OCI-LY1 (cell line): Measurements from ENCODE around the gene STUM.

ENCODE experiments used
- H2AFZ ChIP-seq: fragments of 200-600 bp; sonication (generic), shearing (Covaris generic); 2 replicates; pipeline ENCODE4 v1.6.0; 2014; ENCODE audit warnings: antibody characterized with exemption, mild to moderate bottlenecking, low read length
- H3F3A ChIP-seq: fragments of 200-600 bp; sonication (generic), shearing (Covaris generic); 2 replicates; pipeline ENCODE4 v1.6.0; 2014; ENCODE audit warnings: mild to moderate bottlenecking, antibody characterized with exemption, low read length, moderate library complexity; ENCODE audit not compliant: insufficient read depth
- H3K27ac ChIP-seq: fragments of 200-600 bp; sonication (generic); 2 replicates; pipeline ENCODE4 v1.5.1; 2014; ENCODE audit warnings: low read length, mixed run types, mild to moderate bottlenecking, low read depth; ENCODE audit not compliant: poor library complexity, severe bottlenecking
- H3K27me3 ChIP-seq: fragments of 200-600 bp; sonication (generic); 2 replicates; pipeline ENCODE4 v1.6.0; 2014; ENCODE audit warnings: antibody characterized with exemption, mild to moderate bottlenecking, low read length, moderate library complexity; ENCODE audit not compliant: insufficient read depth
- H3K36me3 ChIP-seq: fragments of 200-600 bp; sonication (generic); 2 replicates; pipeline ENCODE4 v1.6.1; 2014; ENCODE audit warnings: mild to moderate bottlenecking, antibody characterized with exemption, low read length, moderate library complexity, mixed read lengths; ENCODE audit not compliant: insufficient read depth
- H3K4me1 ChIP-seq: fragments of 200-600 bp; sonication (generic); 2 replicates; pipeline ENCODE4 v1.5.1; 2014; ENCODE audit warnings: mild to moderate bottlenecking, low read length, moderate library complexity; ENCODE audit not compliant: insufficient read depth, severe bottlenecking
- H3K4me2 ChIP-seq: fragments of 200-600 bp; sonication (generic), shearing (Covaris generic); 2 replicates; pipeline ENCODE4 v1.6.1; 2014; ENCODE audit warnings: low read length
- H3K4me3 ChIP-seq: fragments of 200-600 bp; sonication (generic); 2 replicates; pipeline ENCODE4 v1.5.1; 2014; ENCODE audit warnings: low read length, low read depth, mild to moderate bottlenecking, mixed read lengths; ENCODE audit not compliant: poor library complexity, severe bottlenecking
- H3K79me2 ChIP-seq: fragments of 200-600 bp; shearing (Covaris generic); 2 replicates; pipeline ENCODE4 v1.6.1; 2016; ENCODE audit warnings: mixed run types, low read length, mixed read lengths; ENCODE audit not compliant: insufficient read depth
- H3K9ac ChIP-seq: fragments of 200-600 bp; sonication (generic), shearing (Covaris generic); 2 replicates; pipeline ENCODE4 v1.6.1; 2014; ENCODE audit warnings: mild to moderate bottlenecking, low read length, mixed read lengths
- H3K9me2 ChIP-seq: fragments of 200-600 bp; sonication (generic), shearing (Covaris generic); 2 replicates; pipeline ENCODE4 v1.6.1; 2014; ENCODE audit warnings: low read depth, mild to moderate bottlenecking, low read length, mixed read lengths
- H3K9me3 ChIP-seq: fragments of 200-600 bp; shearing (Covaris generic); 2 replicates; pipeline ENCODE4 v1.6.1; 2014; ENCODE audit warnings: low read length, mixed read lengths
- H4K20me1 ChIP-seq: fragments of 200-600 bp; sonication (generic), shearing (Covaris generic); 2 replicates; pipeline ENCODE4 v1.6.0; 2016; ENCODE audit warnings: mild to moderate bottlenecking, low read length; ENCODE audit not compliant: insufficient read depth
- EZH2 ChIP-seq: fragments of 200-600 bp; sonication (generic), shearing (Covaris generic); IDR thresholded peaks from 2 replicates; pipeline ENCODE4 v1.8.0; 2017; ENCODE audit warnings: borderline replicate concordance, mixed run types, mild to moderate bottlenecking, antibody characterized with exemption, low read length, moderate library complexity, mixed read lengths
- TF ChIP-seq, protein P1 (sequence below): fragments of 200-600 bp; sonication (generic), shearing (Covaris generic); IDR thresholded peaks from 2 replicates; pipeline ENCODE4 v1.5.1; 2017; ENCODE audit warnings: mild to moderate bottlenecking, antibody characterized with exemption, low read length, moderate library complexity, mixed read lengths

Gene STUM

DNA sequence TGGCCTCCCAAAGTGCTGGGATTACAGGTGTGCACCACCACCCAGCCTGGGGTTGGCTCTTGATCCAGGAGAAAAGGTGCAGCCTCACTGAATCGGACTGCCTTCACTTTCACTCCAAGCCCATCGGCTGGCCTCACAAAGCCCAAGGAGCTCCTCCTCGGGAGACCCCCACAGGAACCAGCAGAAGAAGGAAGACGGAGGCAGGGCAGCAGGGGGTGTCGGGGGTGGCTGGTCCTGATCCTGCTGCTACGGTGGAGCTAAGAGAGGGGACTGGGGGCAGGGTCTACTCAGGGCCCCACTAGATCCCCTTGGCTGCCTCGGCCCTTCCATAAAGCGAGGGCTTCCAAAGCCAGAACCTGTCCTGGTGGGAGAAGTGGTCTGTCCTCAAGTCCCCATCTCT, 93.9 kb downstream of the STUM start:
- Histone ChIP-seq H3K9me2 (no peaks in the 10 kb centered on the region), H4K20me1 (no peaks in the 10 kb centered on the region), H3K4me1 (peaks cover 72% of the 10 kb centered on the region), H3K27ac (peak overlapping the region; percentile 81), H3K9me3 (no peaks in the 10 kb centered on the region), H3K9ac (peak overlapping the region; percentile 24; the same call in 1 of the 2 replicates), H3K36me3 (peaks cover 81% of the 10 kb centered on the region), H2AFZ (no peak overlapping the region), H3K4me2 (no peak overlapping the region), H3K4me3 (no peak overlapping the region), H3K79me2 (no peaks in the 10 kb centered on the region), H3F3A (no peaks in the 10 kb centered on the region), H3K27me3 (no peaks in the 10 kb centered on the region)
- TF ChIP-seq EZH2, result no peak
- TF ChIP-seq, protein P1, sequence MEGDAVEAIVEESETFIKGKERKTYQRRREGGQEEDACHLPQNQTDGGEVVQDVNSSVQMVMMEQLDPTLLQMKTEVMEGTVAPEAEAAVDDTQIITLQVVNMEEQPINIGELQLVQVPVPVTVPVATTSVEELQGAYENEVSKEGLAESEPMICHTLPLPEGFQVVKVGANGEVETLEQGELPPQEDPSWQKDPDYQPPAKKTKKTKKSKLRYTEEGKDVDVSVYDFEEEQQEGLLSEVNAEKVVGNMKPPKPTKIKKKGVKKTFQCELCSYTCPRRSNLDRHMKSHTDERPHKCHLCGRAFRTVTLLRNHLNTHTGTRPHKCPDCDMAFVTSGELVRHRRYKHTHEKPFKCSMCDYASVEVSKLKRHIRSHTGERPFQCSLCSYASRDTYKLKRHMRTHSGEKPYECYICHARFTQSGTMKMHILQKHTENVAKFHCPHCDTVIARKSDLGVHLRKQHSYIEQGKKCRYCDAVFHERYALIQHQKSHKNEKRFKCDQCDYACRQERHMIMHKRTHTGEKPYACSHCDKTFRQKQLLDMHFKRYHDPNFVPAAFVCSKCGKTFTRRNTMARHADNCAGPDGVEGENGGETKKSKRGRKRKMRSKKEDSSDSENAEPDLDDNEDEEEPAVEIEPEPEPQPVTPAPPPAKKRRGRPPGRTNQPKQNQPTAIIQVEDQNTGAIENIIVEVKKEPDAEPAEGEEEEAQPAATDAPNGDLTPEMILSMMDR, result no peak

DNA sequence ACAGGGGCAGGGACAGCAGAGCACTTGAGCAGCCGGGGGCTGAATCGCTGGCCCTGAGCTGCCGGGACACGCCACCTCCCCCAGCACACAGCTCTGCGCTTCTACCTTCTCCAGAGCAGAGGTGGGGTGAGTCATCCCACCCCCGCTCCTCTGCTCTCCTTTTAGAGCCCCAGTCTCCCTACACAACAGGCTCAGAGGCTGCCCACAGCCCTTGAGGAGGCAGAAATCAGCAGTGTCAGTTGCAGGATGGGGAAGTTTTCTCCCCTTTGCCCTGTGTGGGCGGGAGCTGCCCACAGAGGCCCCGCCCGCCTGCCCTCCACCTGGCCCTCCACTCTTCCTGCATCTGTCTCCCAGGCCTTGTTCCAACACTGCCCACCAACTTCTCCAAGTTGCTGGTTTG, 94.6 kb downstream of the STUM start:
- no peaks in the 10 kb centered on the region for H3K79me2 ChIP-seq
- H3F3A ChIP-seq, result no peaks in the 10 kb centered on the region
- peak overlapping the region; percentile 40; the same call in 1 of the 2 replicates for H3K4me2 ChIP-seq
- H3K9me3 ChIP-seq, result no peaks in the 10 kb centered on the region
- no peaks in the 10 kb centered on the region for H3K27me3 ChIP-seq
- H3K4me3 ChIP-seq, result no peak overlapping the region
- H3K9me2 ChIP-seq, result no peaks in the 10 kb centered on the region
- TF ChIP-seq EZH2, result no peak
- TF ChIP-seq, protein P1, result no peak
- H3K27ac ChIP-seq, result peak overlapping the region; percentile 81
- H3K4me1 ChIP-seq, result peaks cover 65% of the 10 kb centered on the region
- H4K20me1 ChIP-seq, result no peaks in the 10 kb centered on the region
- H2AFZ ChIP-seq, result no peak overlapping the region
- peak overlapping the region; percentile 24; the same call in 1 of the 2 replicates for H3K9ac ChIP-seq
- H3K36me3 ChIP-seq, result peaks cover 81% of the 10 kb centered on the region

DNA sequence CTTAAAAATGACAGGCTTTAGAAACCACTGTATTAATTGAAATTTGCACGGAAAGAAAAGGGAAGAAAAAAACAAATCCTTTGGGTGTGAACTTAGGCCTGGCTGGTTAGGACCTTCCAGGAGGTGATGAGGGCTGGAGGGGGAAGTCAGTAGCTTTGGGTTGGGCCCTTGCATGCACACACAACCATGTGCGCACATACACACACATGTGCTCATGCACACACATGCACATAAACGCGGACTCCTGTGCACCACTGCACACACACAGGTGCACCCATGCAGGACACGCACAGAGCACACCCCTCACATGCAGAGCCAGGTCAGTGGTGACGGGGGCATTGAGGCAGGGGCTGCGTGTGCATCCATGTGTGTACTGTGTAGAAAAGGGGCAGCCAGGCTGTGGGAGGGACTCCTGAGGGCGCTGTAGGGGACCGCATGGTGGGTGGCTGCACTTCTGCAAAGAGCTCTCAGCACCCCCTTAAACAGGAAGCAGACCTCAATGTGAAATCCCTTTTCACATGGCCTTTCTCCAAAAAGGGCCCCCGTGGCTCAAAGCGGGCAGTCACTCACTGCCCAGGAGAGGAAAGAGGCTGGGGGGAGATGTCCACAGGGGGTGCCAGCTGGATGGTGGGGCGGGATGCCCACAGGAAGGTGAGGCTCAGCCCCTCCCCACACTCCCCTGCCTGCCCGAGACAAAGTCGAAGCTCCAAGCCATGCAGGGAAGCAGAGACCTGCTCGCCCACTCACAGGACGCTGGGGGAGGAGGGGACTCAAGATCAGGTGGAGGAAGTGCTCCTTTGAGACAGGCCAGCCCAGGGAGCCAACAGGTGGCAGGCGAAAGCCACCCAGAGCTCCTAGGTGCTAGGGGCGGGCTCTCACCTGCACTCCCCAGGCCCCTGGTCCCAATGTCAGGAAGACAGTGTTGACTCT, 95.3 kb downstream of the STUM start:
- H3K9ac ChIP-seq, result peak overlapping the region; percentile 11; the same call in 1 of the 2 replicates
- H4K20me1 ChIP-seq, result no peaks in the 10 kb centered on the region
- no peaks in the 10 kb centered on the region for H3K27me3 ChIP-seq
- H3K27ac ChIP-seq, result peak overlapping the region; percentile 81
- peaks cover 81% of the 10 kb centered on the region for H3K36me3 ChIP-seq
- H3K9me3 ChIP-seq, result no peaks in the 10 kb centered on the region
- H3K4me3 ChIP-seq, result no peak overlapping the region
- H3K79me2 ChIP-seq, result no peaks in the 10 kb centered on the region
- H3K4me2 ChIP-seq, result peak overlapping the region; percentile 40; the same call in 1 of the 2 replicates
- no peaks in the 10 kb centered on the region for H3F3A ChIP-seq
- H3K4me1 ChIP-seq, result peaks cover 61% of the 10 kb centered on the region
- TF ChIP-seq, protein P1, result peak; percentile 55
- TF ChIP-seq EZH2, result no peak
- H3K9me2 ChIP-seq, result no peaks in the 10 kb centered on the region
- H2AFZ ChIP-seq, result no peak overlapping the region
